PC-3 (cell line): Measurements from ENCODE around the gene BPGM.

ENCODE experiments used
- CTCF ChIP-seq: fragments of 300-600 bp; sonication (generic); conservative IDR thresholded peaks from 2 replicates; pipeline ENCODE4 v1.5.1; 2017; ENCODE audit warnings: antibody characterized with exemption, low read depth, mild to moderate bottlenecking, low read length
- EZH2 ChIP-seq: fragments of 300-600 bp; sonication (generic); IDR thresholded peaks from one replicate; pipeline ENCODE4 v1.6.1; 2017; ENCODE audit warnings: antibody characterized with exemption, mild to moderate bottlenecking, low read length; ENCODE audit not compliant: unreplicated experiment
- EZH2phosphoT487 ChIP-seq: fragments of 300-600 bp; sonication (generic); IDR thresholded peaks from 2 replicates; pipeline ENCODE4 v1.6.1; 2018; ENCODE audit warnings: mild to moderate bottlenecking, antibody characterized with exemption, low read length, borderline replicate concordance

GRCh38 chr7:134646425-134647305, at the start of gene BPGM:
- peak; percentile 45 for TF ChIP-seq CTCF
- no peak for TF ChIP-seq EZH2phosphoT487
- TF ChIP-seq EZH2, result no peak
